GM12874 (cell line): ENCODE results near the gene NTRK2.
A peak's percentile ranks its signal among the peaks of the same experiment; 100 is the strongest.

Source experiments
- TF ChIP-seq, protein P1 (sequence below): IDR thresholded peaks from 2 replicates; pipeline ENCODE4 v1.5.1; 2011; ENCODE audit warnings: low read depth, mild to moderate bottlenecking, control low read depth, low read length, moderate library complexity; ENCODE audit not compliant: insufficient read depth

NTRK2 gene

DNA sequence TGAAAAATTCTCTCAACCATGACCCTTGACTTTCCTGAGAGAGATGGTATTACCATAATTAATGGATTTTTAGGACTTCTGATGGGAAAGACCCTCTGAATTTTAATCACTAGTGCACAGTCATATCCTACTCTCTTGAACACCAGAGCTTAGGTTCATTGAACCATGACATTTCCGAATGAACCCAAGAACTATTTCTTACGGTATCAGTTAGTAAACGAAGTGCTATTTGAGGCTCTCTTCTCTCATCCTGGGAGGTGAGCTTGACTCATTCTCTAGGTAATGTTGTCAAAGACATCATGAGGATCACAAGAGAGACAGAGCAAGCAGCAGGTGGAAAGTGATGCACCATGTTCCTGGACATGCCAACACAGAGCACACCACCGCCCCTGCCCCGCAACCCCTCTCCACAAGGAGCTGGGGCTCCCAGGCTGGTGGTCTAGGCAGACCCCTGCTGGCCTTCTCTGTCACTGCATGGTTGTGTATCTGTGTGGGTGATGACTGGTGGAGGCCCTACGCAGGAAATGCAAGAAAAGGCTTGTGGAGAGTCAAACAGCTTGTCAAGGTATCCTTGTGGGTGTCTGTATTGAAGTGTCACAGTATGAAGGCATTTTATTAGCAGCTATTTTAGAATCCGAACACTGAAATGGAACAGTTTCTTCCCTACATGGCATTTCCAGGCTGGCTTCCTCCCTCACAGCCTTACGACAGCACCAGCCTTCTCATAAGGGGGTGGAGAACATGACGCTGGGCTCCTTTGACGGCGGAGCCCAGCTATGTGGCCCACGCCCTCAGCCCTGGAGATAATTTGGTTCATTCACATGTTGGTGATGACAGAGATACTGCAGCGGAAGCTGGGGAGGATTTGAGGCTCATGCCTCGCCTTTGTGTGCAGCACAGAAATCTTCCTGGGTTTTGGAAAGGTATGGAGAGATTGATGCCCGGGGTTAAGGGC is 297.6 kb downstream of the NTRK2 start:
- TF ChIP-seq, protein P1, sequence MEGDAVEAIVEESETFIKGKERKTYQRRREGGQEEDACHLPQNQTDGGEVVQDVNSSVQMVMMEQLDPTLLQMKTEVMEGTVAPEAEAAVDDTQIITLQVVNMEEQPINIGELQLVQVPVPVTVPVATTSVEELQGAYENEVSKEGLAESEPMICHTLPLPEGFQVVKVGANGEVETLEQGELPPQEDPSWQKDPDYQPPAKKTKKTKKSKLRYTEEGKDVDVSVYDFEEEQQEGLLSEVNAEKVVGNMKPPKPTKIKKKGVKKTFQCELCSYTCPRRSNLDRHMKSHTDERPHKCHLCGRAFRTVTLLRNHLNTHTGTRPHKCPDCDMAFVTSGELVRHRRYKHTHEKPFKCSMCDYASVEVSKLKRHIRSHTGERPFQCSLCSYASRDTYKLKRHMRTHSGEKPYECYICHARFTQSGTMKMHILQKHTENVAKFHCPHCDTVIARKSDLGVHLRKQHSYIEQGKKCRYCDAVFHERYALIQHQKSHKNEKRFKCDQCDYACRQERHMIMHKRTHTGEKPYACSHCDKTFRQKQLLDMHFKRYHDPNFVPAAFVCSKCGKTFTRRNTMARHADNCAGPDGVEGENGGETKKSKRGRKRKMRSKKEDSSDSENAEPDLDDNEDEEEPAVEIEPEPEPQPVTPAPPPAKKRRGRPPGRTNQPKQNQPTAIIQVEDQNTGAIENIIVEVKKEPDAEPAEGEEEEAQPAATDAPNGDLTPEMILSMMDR = peak; percentile 18; the same call in 1 of the 2 replicates

GRCh38 chr9:84969084-84969483 is 299.6 kb downstream of the NTRK2 start:
- TF ChIP-seq, protein P1 = no peak

- TF ChIP-seq, protein P1 = no peak
Observed at GRCh38 chr9:84969736-84970135, 300.2 kb downstream of the NTRK2 start.

GRCh38 chr9:84970432-84970831 is 300.9 kb downstream of the NTRK2 start:
- TF ChIP-seq, protein P1 = no peak

GRCh38 chr9:84971571-84971970 is 302.0 kb downstream of the NTRK2 start:
- TF ChIP-seq, protein P1 = no peak

- TF ChIP-seq, protein P1 = no peak
Observed at GRCh38 chr9:84974258-84974657, 304.7 kb downstream of the NTRK2 start.

DNA sequence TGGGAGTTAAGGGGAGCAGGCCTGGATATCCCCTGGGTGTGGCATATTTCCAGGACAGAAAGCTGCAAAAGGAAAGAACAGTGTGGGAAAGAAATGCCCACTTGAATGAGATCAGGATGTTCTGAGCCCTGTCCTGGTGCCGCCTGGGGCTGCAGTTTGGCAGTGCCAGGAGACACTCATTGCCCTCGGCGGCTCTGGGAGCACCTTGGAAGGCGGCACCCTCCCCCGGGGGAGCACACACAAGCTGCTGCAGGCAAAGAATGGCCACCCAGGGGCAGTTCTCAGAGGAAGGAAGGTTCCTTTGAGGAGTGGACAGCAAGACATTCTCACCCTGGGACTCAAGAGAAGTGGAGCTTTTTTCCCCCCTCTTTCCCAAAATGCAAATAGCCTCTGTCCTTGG is 305.3 kb downstream of the NTRK2 start:
- TF ChIP-seq, protein P1 = no peak
